GM13976 (cell line): ENCODE data around the gene PPP1R9A.

Experiments
- DNase-seq: peaks from one replicate; pipeline ENCODE4 v3.0.0; 2012; ENCODE audit warnings: low spot score
- CTCF ChIP-seq: IDR thresholded peaks from 2 replicates; pipeline ENCODE4 v1.5.1; 2012; ENCODE audit warnings: borderline replicate concordance, mild to moderate bottlenecking; ENCODE audit not compliant: insufficient read depth; ENCODE audit errors: extremely low read depth, missing control alignments, control extremely low read depth
- in situ Hi-C: fragments of 300-500 bp; cut with MboI; formaldehyde crosslinking; loops from one replicate; pipeline ENCODE4 v1.12.0; 2022; ENCODE audit warnings: low sequenced_read_pairs, mixed read lengths, inconsistent platforms; ENCODE audit not compliant: unreplicated experiment

The PPP1R9A gene

GRCh38 chr7:95110707-95111106, 203.3 kb downstream of the PPP1R9A start:
- DNase-seq = no peak
- no peak for TF ChIP-seq CTCF
- in situ Hi-C loops = no loop called here

- in situ Hi-C loops = no loop called here
- no peak for DNase-seq
- no peak for TF ChIP-seq CTCF
Measured at GRCh38 chr7:95113590-95113989, 206.2 kb downstream of the PPP1R9A start.

GRCh38 chr7:95126053-95126709, 218.8 kb downstream of the PPP1R9A start:
- no peak for DNase-seq
- in situ Hi-C loops = no loop called here
- TF ChIP-seq CTCF = no peak

GRCh38 chr7:95132500-95132899, 225.1 kb downstream of the PPP1R9A start:
- TF ChIP-seq CTCF = no peak
- in situ Hi-C loops = no loop called here
- DNase-seq = no peak

GRCh38 chr7:95139922-95140321, 232.5 kb downstream of the PPP1R9A start:
- no peak for TF ChIP-seq CTCF
- DNase-seq = no peak
- in situ Hi-C loops = no loop called here

- TF ChIP-seq CTCF = no peak
- no peak for DNase-seq
- in situ Hi-C loops = no loop called here
Measured at GRCh38 chr7:95141755-95142154, 234.4 kb downstream of the PPP1R9A start.
